IMR-90 (cell line): ENCODE results near the gene GALNT13. TPM values are rescaled to one million over a fixed set of nuclear protein-coding genes. Genes with fewer than 3 reads are reported as not detected.

Experiments used
- ATAC-seq: fragments of 200-7000 bp; cut with Tn5 transposase; 2 replicates; pipeline ENCODE4 v1.9.1; 2020; ENCODE audit warnings: low read depth, mild to moderate bottlenecking, moderate library complexity
- BruUV-seq: library from RNA; stranded (reverse); fragments of 400-500 nt; replicated peaks from 2 replicates; lab custom pipeline; 2021; lab: Mats Ljungman, UMichigan
- CTCF ChIA-PET: fragments of 300-600 bp; formaldehyde crosslinking; extraction: SDS; loops from one replicate; lab custom pipeline; 2021; ENCODE audit warnings: antibody characterized with exemption; lab: Yijun Ruan, JAX
- POLR2A ChIA-PET: fragments of 300-600 bp; sonication (Branson Sonifier 250); formaldehyde crosslinking; loops from one replicate; lab custom pipeline; 2022; ENCODE audit warnings: antibody characterized with exemption; ENCODE audit not compliant: unreplicated experiment; lab: Charles Lee
- DNase-seq: peaks from one replicate; pipeline ENCODE4 v3.0.0; 2013
- H2AFZ ChIP-seq: replicated peaks from 2 replicates; pipeline ENCODE3; 2013; ENCODE audit warnings: low read length, mild to moderate bottlenecking; ENCODE audit not compliant: poor library complexity
- H2AK5ac ChIP-seq: 2 replicates; pipeline ENCODE4 v1.6.1; 2013; ENCODE audit warnings: low read depth, low read length, inconsistent platforms
- H2AK9ac ChIP-seq: replicated peaks from 2 replicates; pipeline ENCODE3; 2013; ENCODE audit warnings: mild to moderate bottlenecking, low read depth, low read length, moderate library complexity; ENCODE audit not compliant: poor library complexity
- H2BK120ac ChIP-seq: 2 replicates; pipeline ENCODE4 v1.6.1; 2013; ENCODE audit warnings: low read depth, low read length, inconsistent platforms
- H2BK15ac ChIP-seq: 3 replicates; pipeline ENCODE4 v1.6.1; 2013; ENCODE audit warnings: low read depth, low read length, inconsistent platforms
- H2BK20ac ChIP-seq: 2 replicates; pipeline ENCODE4 v1.6.1; 2013; ENCODE audit warnings: low read depth, mild to moderate bottlenecking, inconsistent platforms, low read length, moderate library complexity
- H2BK5ac ChIP-seq: 2 replicates; pipeline ENCODE4 v1.6.1; 2013; ENCODE audit warnings: mild to moderate bottlenecking, low read depth, low read length, inconsistent platforms; ENCODE audit not compliant: poor library complexity, severe bottlenecking
- H3K14ac ChIP-seq: replicated peaks from 2 replicates; pipeline ENCODE4 v1.6.1; 2013; ENCODE audit warnings: low read depth, low read length, inconsistent platforms
- H3K18ac ChIP-seq: 2 replicates; pipeline ENCODE4 v1.6.1; 2013; ENCODE audit warnings: low read depth, low read length, control low read depth
- H3K23ac ChIP-seq: 2 replicates; pipeline ENCODE4 v1.6.1; 2013; ENCODE audit warnings: low read depth, low read length, inconsistent platforms
- H3K27ac ChIP-seq: 2 replicates; pipeline ENCODE4 v1.5.1; 2013; ENCODE audit warnings: mild to moderate bottlenecking, control low read depth, low read length; ENCODE audit not compliant: insufficient read depth
- H3K27me3 ChIP-seq: 2 replicates; pipeline ENCODE4 v1.6.1; 2013; ENCODE audit warnings: low read length; ENCODE audit not compliant: control insufficient read depth, insufficient read depth
- H3K36me3 ChIP-seq: 2 replicates; pipeline ENCODE4 v1.6.1; 2013; ENCODE audit warnings: low read length, mixed read lengths; ENCODE audit not compliant: control insufficient read depth, insufficient read depth
- H3K4ac ChIP-seq: 2 replicates; pipeline ENCODE4 v1.6.1; 2013; ENCODE audit warnings: low read depth, low read length, inconsistent platforms
- H3K4me1 ChIP-seq: 2 replicates; pipeline ENCODE4 v1.6.1; 2013; ENCODE audit warnings: low read length, mixed read lengths; ENCODE audit not compliant: control insufficient read depth, insufficient read depth
- H3K4me2 ChIP-seq: 2 replicates; pipeline ENCODE4 v1.6.1; 2013; ENCODE audit warnings: low read depth, mild to moderate bottlenecking, control low read depth, low read length, moderate library complexity
- H3K4me3 ChIP-seq: 2 replicates; pipeline ENCODE4 v1.5.1; 2013; ENCODE audit warnings: low read depth, mild to moderate bottlenecking, control low read depth, low read length, moderate library complexity; ENCODE audit not compliant: insufficient read depth
- H3K56ac ChIP-seq: 2 replicates; pipeline ENCODE4 v1.6.1; 2013; ENCODE audit warnings: low read length, inconsistent platforms; ENCODE audit not compliant: insufficient read depth; ENCODE audit errors: extremely low read depth
- H3K79me1 ChIP-seq, 2 experiments: 2 replicates each; pipeline ENCODE4 v1.6.1; 2013; ENCODE audit warnings: low read length in 2 of 2, inconsistent platforms in 1 of 2, low read depth in 1 of 2
- H3K9ac ChIP-seq: 2 replicates; pipeline ENCODE4 v1.6.1; 2013; ENCODE audit warnings: low read depth, low read length, control low read depth
- H3K9me1 ChIP-seq: 2 replicates; pipeline ENCODE4 v1.6.1; 2013; ENCODE audit warnings: low read length, inconsistent platforms; ENCODE audit not compliant: insufficient read depth
- H3K9me3 ChIP-seq: 2 replicates; pipeline ENCODE4 v1.6.1; 2013; ENCODE audit warnings: low read length; ENCODE audit not compliant: control insufficient read depth, insufficient read depth
- H4K20me1 ChIP-seq: 2 replicates; pipeline ENCODE4 v1.6.1; 2013; ENCODE audit warnings: low read length, inconsistent platforms; ENCODE audit not compliant: insufficient read depth
- H4K5ac ChIP-seq: 2 replicates; pipeline ENCODE4 v1.6.1; 2013; ENCODE audit warnings: mild to moderate bottlenecking, low read depth, low read length, control low read depth
- H4K8ac ChIP-seq, 2 experiments: 2 replicates each; pipeline ENCODE4 v1.6.1; 2013; ENCODE audit warnings: low read depth in 2 of 2, low read length in 2 of 2, control low read depth in 1 of 2, inconsistent platforms in 1 of 2
- H4K91ac ChIP-seq: 2 replicates; pipeline ENCODE4 v1.6.1; 2013; ENCODE audit warnings: low read depth, low read length, inconsistent platforms; ENCODE audit not compliant: insufficient read depth
- BHLHE40 ChIP-seq: fragments of 150-350 bp; IDR thresholded peaks from 2 replicates; pipeline ENCODE4 v1.6.1; 2016; ENCODE audit warnings: mild to moderate bottlenecking, low read depth, low read length
- CEBPB ChIP-seq: IDR thresholded peaks from 2 replicates; pipeline ENCODE4 v1.6.1; 2012; ENCODE audit warnings: low read depth, low read length, improper control_type of control experiment
- CHD1 ChIP-seq: IDR thresholded peaks from 2 replicates; pipeline ENCODE4 v1.6.1; 2012; ENCODE audit warnings: low read depth, low read length, improper control_type of control experiment
- CTCF ChIP-seq: conservative IDR thresholded peaks from 2 replicates; pipeline ENCODE4 v1.5.1; 2012; ENCODE audit warnings: mild to moderate bottlenecking, low read depth, low read length, improper control_type of control experiment
- ELK1 ChIP-seq: fragments of 150-350 bp; IDR thresholded peaks from 2 replicates; pipeline ENCODE4 v1.6.1; 2016; ENCODE audit warnings: low read depth, mild to moderate bottlenecking, low read length, moderate library complexity, borderline replicate concordance
- FOS ChIP-seq: fragments of 150-350 bp; IDR thresholded peaks from 2 replicates; pipeline ENCODE4 v1.6.1; 2016; ENCODE audit warnings: low read depth, low read length
- MAFK ChIP-seq: IDR thresholded peaks from 2 replicates; pipeline ENCODE4 v1.6.1; 2012; ENCODE audit warnings: low read depth, low read length, improper control_type of control experiment
- MAZ ChIP-seq: IDR thresholded peaks from 2 replicates; pipeline ENCODE4 v1.6.1; 2012; ENCODE audit warnings: low read depth, mild to moderate bottlenecking, low read length, improper control_type of control experiment, moderate library complexity, borderline replicate concordance
- MXI1 ChIP-seq: IDR thresholded peaks from 2 replicates; pipeline ENCODE4 v1.6.1; 2012; ENCODE audit warnings: low read depth, mild to moderate bottlenecking, low read length, moderate library complexity, borderline replicate concordance
- NFE2L2 ChIP-seq: fragments of 150-350 bp; IDR thresholded peaks from 2 replicates; pipeline ENCODE4 v1.6.1; 2016; ENCODE audit warnings: low read depth, mild to moderate bottlenecking, low read length
- POLR2A ChIP-seq: IDR thresholded peaks from 2 replicates; pipeline ENCODE4 v1.6.1; 2012; ENCODE audit warnings: mild to moderate bottlenecking, low read depth, low read length
- RAD21 ChIP-seq: IDR thresholded peaks from 2 replicates; pipeline ENCODE4 v1.6.1; 2012; ENCODE audit warnings: low read length, improper control_type of control experiment
- RCOR1 ChIP-seq: IDR thresholded peaks from 2 replicates; pipeline ENCODE4 v1.6.1; 2012; ENCODE audit warnings: mild to moderate bottlenecking, low read length, improper control_type of control experiment; ENCODE audit not compliant: insufficient replicate concordance
- RFX5 ChIP-seq: IDR thresholded peaks from 2 replicates; pipeline ENCODE4 v1.8.0; 2012; ENCODE audit warnings: low read depth, mild to moderate bottlenecking, low read length, moderate library complexity
- SMC3 ChIP-seq: fragments of 150-350 bp; IDR thresholded peaks from 2 replicates; pipeline ENCODE4 v1.6.1; 2016; ENCODE audit warnings: low read depth, mild to moderate bottlenecking, antibody characterized with exemption, low read length, moderate library complexity
- USF2 ChIP-seq: fragments of 150-350 bp; IDR thresholded peaks from 2 replicates; pipeline ENCODE4 v1.6.1; 2017; ENCODE audit warnings: mild to moderate bottlenecking, antibody characterized with exemption, low read length, low read depth
- WGBS, 2 experiments: methylation state at CpG; one replicate each; pipeline versions ENCODE4 v1.1.5 to v1.1.7; 2013; ENCODE audit warnings: missing lambda C conversion rate in 2 of 2; ENCODE audit not compliant: insufficient read length in 1 of 2; ENCODE audit errors: extremely low coverage in 2 of 2; 5-methylcytosine and 5-hydroxymethylcytosine counted together
- dilution Hi-C: fragments of 300-500 bp; cut with HindIII; formaldehyde crosslinking; loops from one replicate; pipeline ENCODE4 v1.14.3; 2018; ENCODE audit warnings: low sequenced_read_pairs; ENCODE audit not compliant: unreplicated experiment
- in situ Hi-C: fragments of 300-500 bp; cut with MboI; formaldehyde crosslinking; loops from 3 replicates; pipeline ENCODE4 v1.14.3; 2019; ENCODE audit warnings: low sequenced_read_pairs, inconsistent platforms, mixed read lengths
- intact Hi-C: fragments of 100-400 bp; cut with micrococcal nuclease; formaldehyde crosslinking; loops from 2 replicates; pipeline ENCODE4 v1.10.0; 2022
- polyA plus RNA-seq, 3 experiments: library from polyadenylated mRNA; depleted of rRNA; stranded (reverse); fragments of >200 nt; gene quantifications; 2 replicates each; pipeline ENCODE4 v1.2.3, GENCODE V29; 2012; ENCODE audit warnings: low replicate concordance in 1 of 3
- total RNA-seq: library from RNA; depleted of rRNA; stranded (reverse); fragments of >200 nt; gene quantifications from 2 replicates; pipeline ENCODE4 v1.2.3, GENCODE V29; 2012

The GALNT13 gene
- total and polyA plus RNA-seq, 2 of the 4 experiments (the other 2 are of a cell fraction): 0.03 TPM; not detected in 1

GRCh38 chr2:154207288-154208047, 335.7 kb downstream of the GALNT13 start:
- H3K4me2 ChIP-seq: no peak overlapping the region
- H2AK5ac ChIP-seq: no peak overlapping the region
- no peak overlapping the region for H4K91ac ChIP-seq
- no peak overlapping the region for H2BK120ac ChIP-seq
- H3K4me1 ChIP-seq: no peaks in the 10 kb centered on the region
- ATAC-seq: no peak
- no TSS peak for BruUV-seq
- dilution Hi-C loops: no loop called here
- no peak overlapping the region for H3K18ac ChIP-seq
- in situ Hi-C loops: no loop called here
- H2BK20ac ChIP-seq: no peak overlapping the region
- no CpG with 5 or more reads among the region's 2 CpGs for WGBS, 2 experiments
- no peak overlapping the region for H3K9ac ChIP-seq
- H3K56ac ChIP-seq: no peak overlapping the region
- H2AK9ac ChIP-seq: no peak overlapping the region
- no peak overlapping the region for H2AFZ ChIP-seq
- no peak overlapping the region for H4K8ac ChIP-seq
- H3K36me3 ChIP-seq: no peaks in the 10 kb centered on the region
- 0 out of 2 replicates have a peak, but pooled peaks cover 1% of the 10 kb centered on the region for H3K9me3 ChIP-seq
- H3K4ac ChIP-seq: no peak overlapping the region
- no peaks in the 10 kb centered on the region for H3K27me3 ChIP-seq
- no peak overlapping the region for H3K27ac ChIP-seq
- POLR2A ChIA-PET: no interaction called here
- no peak overlapping the region for H2BK15ac ChIP-seq
- H3K14ac ChIP-seq: no peak overlapping the region
- no peak for DNase-seq
- H3K23ac ChIP-seq: no peak overlapping the region
- CTCF ChIA-PET: no interaction called here
- H4K20me1 ChIP-seq: no peaks in the 10 kb centered on the region
- H4K5ac ChIP-seq: no peak overlapping the region
- no peak overlapping the region for H3K4me3 ChIP-seq
- no peaks in the 10 kb centered on the region for H3K79me1 ChIP-seq
- H3K9me1 ChIP-seq: no peaks in the 10 kb centered on the region
- TF ChIP-seq RAD21: no peak
- no peak for TF ChIP-seq NFE2L2
- TF ChIP-seq SMC3: no peak
- TF ChIP-seq RFX5: no peak
- no peak for TF ChIP-seq POLR2A
- TF ChIP-seq ELK1: no peak
- TF ChIP-seq BHLHE40: no peak
- TF ChIP-seq FOS: no peak
- TF ChIP-seq USF2: no peak
- no peak for TF ChIP-seq MAZ
- TF ChIP-seq CHD1: no peak
- no peak for TF ChIP-seq MXI1
- no peak for TF ChIP-seq CEBPB
- no peak for TF ChIP-seq CTCF
- TF ChIP-seq MAFK: no peak
- no peak for TF ChIP-seq RCOR1
- H2BK5ac ChIP-seq: no peak overlapping the region
- intact Hi-C loops: no loop called here
